ENCODE measurements around the gene ZNF662.

- TF ChIP-seq ZFP30 (CRISPR knock-in tag; IDR thresholded peaks at IDR 0.05) (no peak), CREB5 (CRISPR knock-in tag; IDR thresholded peaks at IDR 0.05; ENCODE audit: low read depth) (no peak)
Measured at GRCh38 chr3:42876940-42877720, 28.8 kb upstream of the ZNF662 start.

Data from SK-N-SH treated with all-trans-retinoic acid at 6 μM for 48 hours (cell line).